GM12878 (cell line): Measurements from ENCODE around the gene RBBP9. TPM values are rescaled to one million over a fixed set of nuclear protein-coding genes. Genes with fewer than 3 reads are reported as not detected.

ENCODE experiments used
- BHLHE40 ChIP-seq, 2 experiments: fragments of 450-650 bp in 1 of 2; IDR thresholded peaks; 2 replicates each; pipeline ENCODE4 v1.6.1; 2011 to 2017; ENCODE audit warnings: low read depth in 2 of 2, borderline replicate concordance in 1 of 2, improper control_type of control experiment in 1 of 2, low read length in 1 of 2, mild to moderate bottlenecking in 1 of 2
- CBFB ChIP-seq: IDR thresholded peaks from 2 replicates; pipeline ENCODE4 v1.6.1; 2016; ENCODE audit warnings: antibody characterized with exemption, low read depth
- CHD4 ChIP-seq: fragments of 200-600 bp; sonication (generic); IDR thresholded peaks from 2 replicates; pipeline ENCODE4 v1.6.1; 2016; ENCODE audit warnings: mild to moderate bottlenecking
- ELK1 ChIP-seq: IDR thresholded peaks from 2 replicates; pipeline ENCODE4 v1.6.1; 2012; ENCODE audit warnings: low read depth, low read length, improper control_type of control experiment
- HCFC1 ChIP-seq: fragments of 150-350 bp; IDR thresholded peaks from 2 replicates; pipeline ENCODE4 v1.6.1; 2014; ENCODE audit warnings: low read length
- KAT2A ChIP-seq: conservative IDR thresholded peaks from 2 replicates; pipeline ENCODE4 v1.6.1; 2011; ENCODE audit warnings: low read depth, low read length; ENCODE audit not compliant: control insufficient read depth
- NKRF ChIP-seq: fragments of 450-650 bp; conservative IDR thresholded peaks from 2 replicates; pipeline ENCODE4 v1.6.1; 2017; ENCODE audit warnings: mild to moderate bottlenecking, moderate library complexity
- PAX5 ChIP-seq: IDR thresholded peaks from 2 replicates; pipeline ENCODE4 v1.6.1; 2011; ENCODE audit warnings: low read depth, low read length, borderline replicate concordance
- POLR2AphosphoS2 ChIP-seq: IDR thresholded peaks from 2 replicates; pipeline ENCODE4 v1.6.1; 2011; ENCODE audit warnings: low read depth, mild to moderate bottlenecking, low read length, improper control_type of control experiment, moderate library complexity
- RB1 ChIP-seq: fragments of 450-650 bp; formaldehyde crosslinking; IDR thresholded peaks from 2 replicates; pipeline ENCODE4 v1.6.1; 2017; ENCODE audit warnings: mild to moderate bottlenecking, borderline replicate concordance
- SMAD5 ChIP-seq: IDR thresholded peaks from 2 replicates; pipeline ENCODE4 v1.6.1; 2016; ENCODE audit warnings: antibody characterized with exemption, low read depth
- SRF ChIP-seq, 2 experiments: IDR thresholded peaks; 2 replicates each; pipeline ENCODE4 v1.6.1; 2011; ENCODE audit warnings: low read depth in 2 of 2, low read length in 2 of 2, mild to moderate bottlenecking in 1 of 2, moderate library complexity in 1 of 2
- TCF7 ChIP-seq: IDR thresholded peaks from 2 replicates; pipeline ENCODE4 v1.6.1; 2014; ENCODE audit warnings: antibody characterized with exemption, borderline replicate concordance
- WRNIP1 ChIP-seq: IDR thresholded peaks from 2 replicates; pipeline ENCODE4 v1.6.1; 2011; ENCODE audit warnings: low read depth, low read length, improper control_type of control experiment, borderline replicate concordance
- polyA plus RNA-seq, 11 experiments: library from polyadenylated mRNA; depleted of rRNA in 4 of 11; unstranded in 6 of 11; stranded (reverse) in 5 of 11; fragments of >200 nt; fragmentation: Nextera tagmentation in 4 of 11; fragmentation: Illumina TruSeq in 1 of 11; extraction: Ambion mirVana in 4 of 11; extraction: Trizol in 1 of 11; gene quantifications; 1 replicate in 1 of 11; 2 replicates in 10 of 11; pipeline versions ENCODE4 v1.2.1 to v1.2.3, GENCODE V29; 2011 to 2016; ENCODE audit warnings: inconsistent platforms in 2 of 11, missing spikeins in 2 of 11, low read depth in 1 of 11
- total RNA-seq, 4 experiments: library from RNA; depleted of rRNA in 3 of 4; stranded (reverse); fragments of >200 nt in 3 of 4; fragmentation: Illumina TruSeq in 1 of 4; extraction: Trizol in 1 of 4; gene quantifications; 2 replicates each; pipeline versions ENCODE4 v1.2.1 to v1.2.3, GENCODE V29; 2013 to 2021
- TF ChIP-seq, protein P1 (sequence below): fragments of 450-650 bp; formaldehyde crosslinking; IDR thresholded peaks from 2 replicates; pipeline ENCODE4 v1.5.0; 2022; ENCODE audit warnings: mild to moderate bottlenecking, missing genetic modification characterization
- TF ChIP-seq, protein P2 (sequence below): IDR thresholded peaks from 2 replicates; pipeline ENCODE4 v1.6.1; 2012; ENCODE audit warnings: improper control_type of control experiment, low read depth, low read length; ENCODE audit not compliant: insufficient replicate concordance

Gene RBBP9
- total and polyA plus RNA-seq, 10 of the 15 experiments (the other 5 are each of a cell fraction or from before 2014, with no cell fraction given), result 7.1 to 34.1 (median 16.0) TPM

- TF ChIP-seq SRF (IDR thresholded peaks at IDR 0.05; ENCODE audit: low read depth in 2 of 2, low read length in 2 of 2) (peak in 1 of 2 experiments; percentile 93; a peak in 2 of 4 replicates), KAT2A (no peak), TCF7 (no peak), ELK1 (no peak), PAX5 (no peak), CHD4 (no peak), POLR2AphosphoS2 (no peak), BHLHE40 (IDR thresholded peaks at IDR 0.05; ENCODE audit: borderline replicate concordance in 1 of 2, low read depth in 2 of 2, low read length in 1 of 2) (0 out of 4 replicates have a peak, but pooled peaks have one; percentile 4 to 5), CBFB (peak; percentile 98), RB1 (no peak; the same call in 1 of the 2 replicates), NKRF (peak; percentile 93), SMAD5 (peak; percentile 64; the same call in 1 of the 2 replicates), HCFC1 (peak; percentile 89), WRNIP1 (no peak)
- TF ChIP-seq, protein P1, sequence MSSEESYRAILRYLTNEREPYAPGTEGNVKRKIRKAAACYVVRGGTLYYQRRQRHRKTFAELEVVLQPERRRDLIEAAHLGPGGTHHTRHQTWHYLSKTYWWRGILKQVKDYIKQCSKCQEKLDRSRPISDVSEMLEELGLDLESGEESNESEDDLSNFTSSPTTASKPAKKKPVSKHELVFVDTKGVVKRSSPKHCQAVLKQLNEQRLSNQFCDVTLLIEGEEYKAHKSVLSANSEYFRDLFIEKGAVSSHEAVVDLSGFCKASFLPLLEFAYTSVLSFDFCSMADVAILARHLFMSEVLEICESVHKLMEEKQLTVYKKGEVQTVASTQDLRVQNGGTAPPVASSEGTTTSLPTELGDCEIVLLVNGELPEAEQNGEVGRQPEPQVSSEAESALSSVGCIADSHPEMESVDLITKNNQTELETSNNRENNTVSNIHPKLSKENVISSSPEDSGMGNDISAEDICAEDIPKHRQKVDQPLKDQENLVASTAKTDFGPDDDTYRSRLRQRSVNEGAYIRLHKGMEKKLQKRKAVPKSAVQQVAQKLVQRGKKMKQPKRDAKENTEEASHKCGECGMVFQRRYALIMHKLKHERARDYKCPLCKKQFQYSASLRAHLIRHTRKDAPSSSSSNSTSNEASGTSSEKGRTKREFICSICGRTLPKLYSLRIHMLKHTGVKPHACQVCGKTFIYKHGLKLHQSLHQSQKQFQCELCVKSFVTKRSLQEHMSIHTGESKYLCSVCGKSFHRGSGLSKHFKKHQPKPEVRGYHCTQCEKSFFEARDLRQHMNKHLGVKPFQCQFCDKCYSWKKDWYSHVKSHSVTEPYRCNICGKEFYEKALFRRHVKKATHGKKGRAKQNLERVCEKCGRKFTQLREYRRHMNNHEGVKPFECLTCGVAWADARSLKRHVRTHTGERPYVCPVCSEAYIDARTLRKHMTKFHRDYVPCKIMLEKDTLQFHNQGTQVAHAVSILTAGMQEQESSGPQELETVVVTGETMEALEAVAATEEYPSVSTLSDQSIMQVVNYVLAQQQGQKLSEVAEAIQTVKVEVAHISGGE, result no peak
- TF ChIP-seq, protein P2, sequence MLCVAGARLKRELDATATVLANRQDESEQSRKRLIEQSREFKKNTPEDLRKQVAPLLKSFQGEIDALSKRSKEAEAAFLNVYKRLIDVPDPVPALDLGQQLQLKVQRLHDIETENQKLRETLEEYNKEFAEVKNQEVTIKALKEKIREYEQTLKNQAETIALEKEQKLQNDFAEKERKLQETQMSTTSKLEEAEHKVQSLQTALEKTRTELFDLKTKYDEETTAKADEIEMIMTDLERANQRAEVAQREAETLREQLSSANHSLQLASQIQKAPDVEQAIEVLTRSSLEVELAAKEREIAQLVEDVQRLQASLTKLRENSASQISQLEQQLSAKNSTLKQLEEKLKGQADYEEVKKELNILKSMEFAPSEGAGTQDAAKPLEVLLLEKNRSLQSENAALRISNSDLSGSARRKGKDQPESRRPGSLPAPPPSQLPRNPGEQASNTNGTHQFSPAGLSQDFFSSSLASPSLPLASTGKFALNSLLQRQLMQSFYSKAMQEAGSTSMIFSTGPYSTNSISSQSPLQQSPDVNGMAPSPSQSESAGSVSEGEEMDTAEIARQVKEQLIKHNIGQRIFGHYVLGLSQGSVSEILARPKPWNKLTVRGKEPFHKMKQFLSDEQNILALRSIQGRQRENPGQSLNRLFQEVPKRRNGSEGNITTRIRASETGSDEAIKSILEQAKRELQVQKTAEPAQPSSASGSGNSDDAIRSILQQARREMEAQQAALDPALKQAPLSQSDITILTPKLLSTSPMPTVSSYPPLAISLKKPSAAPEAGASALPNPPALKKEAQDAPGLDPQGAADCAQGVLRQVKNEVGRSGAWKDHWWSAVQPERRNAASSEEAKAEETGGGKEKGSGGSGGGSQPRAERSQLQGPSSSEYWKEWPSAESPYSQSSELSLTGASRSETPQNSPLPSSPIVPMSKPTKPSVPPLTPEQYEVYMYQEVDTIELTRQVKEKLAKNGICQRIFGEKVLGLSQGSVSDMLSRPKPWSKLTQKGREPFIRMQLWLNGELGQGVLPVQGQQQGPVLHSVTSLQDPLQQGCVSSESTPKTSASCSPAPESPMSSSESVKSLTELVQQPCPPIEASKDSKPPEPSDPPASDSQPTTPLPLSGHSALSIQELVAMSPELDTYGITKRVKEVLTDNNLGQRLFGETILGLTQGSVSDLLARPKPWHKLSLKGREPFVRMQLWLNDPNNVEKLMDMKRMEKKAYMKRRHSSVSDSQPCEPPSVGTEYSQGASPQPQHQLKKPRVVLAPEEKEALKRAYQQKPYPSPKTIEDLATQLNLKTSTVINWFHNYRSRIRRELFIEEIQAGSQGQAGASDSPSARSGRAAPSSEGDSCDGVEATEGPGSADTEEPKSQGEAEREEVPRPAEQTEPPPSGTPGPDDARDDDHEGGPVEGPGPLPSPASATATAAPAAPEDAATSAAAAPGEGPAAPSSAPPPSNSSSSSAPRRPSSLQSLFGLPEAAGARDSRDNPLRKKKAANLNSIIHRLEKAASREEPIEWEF, result no peak
Observed at GRCh38 chr20:18466894-18467730, 29.9 kb downstream of the RBBP9 start, which contains the start of the genes DZANK1 and POLR3F (continued).
